HCT116 (cell line): ENCODE measurements around the gene NIN. TPM values are rescaled to one million over a fixed set of nuclear protein-coding genes. Genes with fewer than 3 reads are reported as not detected.

Source experiments
- ATAC-seq: fragments of 200-7000 bp; cut with Tn5 transposase; 2 replicates; pipeline ENCODE4 v1.9.1; 2020; ENCODE audit warnings: mild to moderate bottlenecking, moderate library complexity
- BruUV-seq: library from RNA; stranded (reverse); fragments of 400-500 nt; replicated peaks from 2 replicates; lab custom pipeline; 2021; lab: Mats Ljungman, UMichigan
- CTCF ChIA-PET: fragments of 300-600 bp; sonication (Branson Sonifier 250); formaldehyde crosslinking; loops from one replicate; lab custom pipeline; 2021; ENCODE audit warnings: antibody characterized with exemption; lab: Charles Lee
- POLR2A ChIA-PET: fragments of 300-600, 350-600 bp; sonication (Branson Sonifier 250); formaldehyde crosslinking; loops from one replicate; lab custom pipeline; 2021; ENCODE audit warnings: antibody characterized with exemption; lab: Charles Lee
- RAD21 ChIA-PET, 2 experiments: fragments of 300-600 bp; sonication (Branson Sonifier 250); formaldehyde crosslinking; loops; one replicate each; lab custom pipeline; 2023; ENCODE audit warnings: low total read pairs in 2 of 2; ENCODE audit not compliant: uncharacterized antibody in 2 of 2, unreplicated experiment in 2 of 2, low non-redundant PET in 1 of 2; lab: Charles Lee
- DNase-seq: peaks from one replicate; pipeline ENCODE4 v3.0.0-alpha.2; 2010; ENCODE audit warnings: low read depth, low spot score
- H2AFZ ChIP-seq: fragments of 200-600 bp; shearing (Covaris generic), sonication (generic); 2 replicates; pipeline ENCODE4 v1.6.1; 2017; ENCODE audit warnings: low read depth, mixed run types, mixed read lengths, antibody characterized with exemption, low read length; ENCODE audit not compliant: poor library complexity, severe bottlenecking
- H3K27ac ChIP-seq: 2 replicates; pipeline ENCODE4 v1.5.1; 2012; ENCODE audit warnings: low read depth, low read length
- H3K27me3 ChIP-seq: fragments of 200-600 bp; sonication (generic); 2 replicates; pipeline ENCODE4 v1.6.1; 2016; ENCODE audit warnings: mixed run types, low read length, mixed read lengths; ENCODE audit not compliant: insufficient read depth
- H3K36me3 ChIP-seq, 2 experiments: fragments of 200-500 bp in 1 of 2; fragments of 200-600 bp in 1 of 2; sonication (Bioruptor generic) in 1 of 2; sonication (generic) in 1 of 2; 2 replicates each; pipeline versions ENCODE4 v1.5.1 to v1.6.1; 2014 to 2016; ENCODE audit warnings: low read length in 2 of 2, inconsistent platforms in 1 of 2, mixed read lengths in 1 of 2, mixed run types in 1 of 2; ENCODE audit not compliant: insufficient read depth in 2 of 2, control insufficient read depth in 1 of 2
- H3K4me1 ChIP-seq, 2 experiments: fragments of 200-600 bp in 1 of 2; sonication (generic) in 1 of 2; 2 replicates each; pipeline versions ENCODE4 v1.5.1 to v1.6.1; 2012 to 2017; ENCODE audit warnings: low read length in 2 of 2, inconsistent platforms in 1 of 2, mild to moderate bottlenecking in 1 of 2, mixed read lengths in 1 of 2, mixed run types in 1 of 2, moderate library complexity in 1 of 2; ENCODE audit not compliant: insufficient read depth in 2 of 2, control insufficient read depth in 1 of 2
- H3K4me2 ChIP-seq: fragments of 200-600 bp; sonication (generic); 2 replicates; pipeline ENCODE4 v1.6.1; 2017; ENCODE audit warnings: mixed run types, low read length, mixed read lengths
- H3K4me3 ChIP-seq, 2 experiments: fragments of 200-600 bp in 1 of 2; sonication (generic) in 1 of 2; replicated peaks in 1 of 2; 2 replicates each; pipeline ENCODE4 v1.5.1; 2011 to 2016; ENCODE audit warnings: low read length in 2 of 2, control low read depth in 1 of 2, low read depth in 1 of 2, mild to moderate bottlenecking in 1 of 2, mixed read lengths in 1 of 2, mixed run types in 1 of 2
- H3K79me2 ChIP-seq: fragments of 200-600 bp; sonication (generic); 2 replicates; pipeline ENCODE4 v1.6.1; 2017; ENCODE audit warnings: mild to moderate bottlenecking, mixed run types, low read length, moderate library complexity, mixed read lengths; ENCODE audit not compliant: insufficient read depth
- H3K9ac ChIP-seq: fragments of 200-600 bp; sonication (generic); 2 replicates; pipeline ENCODE4 v1.6.1; 2016; ENCODE audit warnings: low read length, mixed read lengths
- H3K9me2 ChIP-seq: fragments of 200-600 bp; sonication (generic), shearing (Covaris generic); 2 replicates; pipeline ENCODE4 v1.6.1; 2017; ENCODE audit warnings: mixed run types, mild to moderate bottlenecking, moderate library complexity; ENCODE audit not compliant: insufficient read depth
- H3K9me3 ChIP-seq, 2 experiments: fragments of 200-500 bp in 1 of 2; fragments of 200-600 bp in 1 of 2; sonication (Bioruptor generic) in 1 of 2; sonication (generic) in 1 of 2; 2 replicates each; pipeline ENCODE4 v1.6.1; 2014 to 2017; ENCODE audit warnings: low read length in 2 of 2, mixed read lengths in 2 of 2, inconsistent platforms in 1 of 2, low read depth in 1 of 2, mild to moderate bottlenecking in 1 of 2, mixed run types in 1 of 2, moderate library complexity in 1 of 2; ENCODE audit not compliant: control insufficient read depth in 1 of 2, insufficient read depth in 1 of 2
- H4K20me1 ChIP-seq: fragments of 200-600 bp; sonication (generic), shearing (Covaris generic); 2 replicates; pipeline ENCODE4 v1.6.1; 2017; ENCODE audit warnings: mixed run types, mild to moderate bottlenecking, moderate library complexity; ENCODE audit not compliant: insufficient read depth
- CEBPB ChIP-seq: IDR thresholded peaks from 2 replicates; pipeline ENCODE4 v1.6.1; 2012; ENCODE audit warnings: low read depth
- ELF1 ChIP-seq: IDR thresholded peaks from 2 replicates; pipeline ENCODE4 v1.6.1; 2012; ENCODE audit warnings: low read depth, borderline replicate concordance
- EZH2phosphoT487 ChIP-seq: fragments of 200-600 bp; IDR thresholded peaks from 2 replicates; pipeline ENCODE4 v1.6.1; 2018; ENCODE audit warnings: antibody characterized with exemption, borderline replicate concordance
- FOSL1 ChIP-seq: IDR thresholded peaks from 2 replicates; pipeline ENCODE4 v1.6.1; 2012; ENCODE audit warnings: low read depth
- JUND ChIP-seq: IDR thresholded peaks from 2 replicates; pipeline ENCODE4 v1.6.1; 2012
- MAX ChIP-seq: IDR thresholded peaks from 2 replicates; pipeline ENCODE4 v1.6.1; 2012
- POLR2AphosphoS5 ChIP-seq: IDR thresholded peaks from 2 replicates; pipeline ENCODE4 v1.6.1; 2011; ENCODE audit warnings: mild to moderate bottlenecking, low read depth, low read length, moderate library complexity
- RAD21 ChIP-seq: IDR thresholded peaks from 2 replicates; pipeline ENCODE4 v1.6.1; 2012; ENCODE audit warnings: low read depth, mild to moderate bottlenecking
- SIN3A ChIP-seq: IDR thresholded peaks from 2 replicates; pipeline ENCODE4 v1.6.1; 2012; ENCODE audit warnings: low read depth
- SP1 ChIP-seq: IDR thresholded peaks from 2 replicates; pipeline ENCODE4 v1.6.1; 2012; ENCODE audit warnings: low read depth
- SRF ChIP-seq: IDR thresholded peaks from 2 replicates; pipeline ENCODE4 v1.6.1; 2012; ENCODE audit warnings: low read depth
- TCF7L2 ChIP-seq: IDR thresholded peaks from 2 replicates; pipeline ENCODE4 v1.7.0; 2011; ENCODE audit warnings: borderline replicate concordance, inconsistent platforms; ENCODE audit not compliant: insufficient read depth, insufficient read length; ENCODE audit errors: extremely low read depth
- YY1 ChIP-seq: IDR thresholded peaks from 2 replicates; pipeline ENCODE4 v1.6.1; 2011; ENCODE audit warnings: low read length, low read depth, moderate library complexity, mild to moderate bottlenecking; ENCODE audit not compliant: insufficient replicate concordance; ENCODE audit errors: extremely low read depth
- ZFX ChIP-seq: fragments of 450-650 bp; IDR thresholded peaks from 2 replicates; pipeline ENCODE4 v1.6.1; 2017
- ZNF274 ChIP-seq: fragments of 200-500 bp; sonication (Bioruptor generic); IDR thresholded peaks from 2 replicates; pipeline ENCODE4 v1.6.1; 2014; ENCODE audit warnings: mild to moderate bottlenecking, low read depth, low read length, inconsistent platforms
- intact Hi-C: fragments of 100-400 bp; cut with micrococcal nuclease; formaldehyde crosslinking; loops from 2 replicates; pipeline ENCODE4 v1.10.0; 2022
- total RNA-seq: library from RNA; stranded (reverse); gene quantifications from one replicate; pipeline ENCODE4 v1.2.1, GENCODE V29; 2021; ENCODE audit not compliant: unreplicated experiment
- TF ChIP-seq, protein P1 (sequence below): IDR thresholded peaks from 2 replicates; pipeline ENCODE4 v1.6.1; 2011; ENCODE audit warnings: mild to moderate bottlenecking, low read length, moderate library complexity; ENCODE audit not compliant: insufficient replicate concordance; ENCODE audit errors: extremely low read depth

Gene NIN
- total RNA-seq, 1 experiment from 2014 or later, result 39.6 TPM

GRCh38 chr14:50704454-50705010 lies 126.4 kb downstream of the NIN start:
- intact Hi-C loops, result no loop called here
- no TSS peak for BruUV-seq
- TF ChIP-seq SIN3A (no peak), POLR2AphosphoS5 (no peak), EZH2phosphoT487 (no peak), YY1 (no peak), ELF1 (no peak), SRF (no peak), RAD21 (no peak), ZFX (no peak)
- TF ChIP-seq, all 23 proteins: peak for 0

DNA sequence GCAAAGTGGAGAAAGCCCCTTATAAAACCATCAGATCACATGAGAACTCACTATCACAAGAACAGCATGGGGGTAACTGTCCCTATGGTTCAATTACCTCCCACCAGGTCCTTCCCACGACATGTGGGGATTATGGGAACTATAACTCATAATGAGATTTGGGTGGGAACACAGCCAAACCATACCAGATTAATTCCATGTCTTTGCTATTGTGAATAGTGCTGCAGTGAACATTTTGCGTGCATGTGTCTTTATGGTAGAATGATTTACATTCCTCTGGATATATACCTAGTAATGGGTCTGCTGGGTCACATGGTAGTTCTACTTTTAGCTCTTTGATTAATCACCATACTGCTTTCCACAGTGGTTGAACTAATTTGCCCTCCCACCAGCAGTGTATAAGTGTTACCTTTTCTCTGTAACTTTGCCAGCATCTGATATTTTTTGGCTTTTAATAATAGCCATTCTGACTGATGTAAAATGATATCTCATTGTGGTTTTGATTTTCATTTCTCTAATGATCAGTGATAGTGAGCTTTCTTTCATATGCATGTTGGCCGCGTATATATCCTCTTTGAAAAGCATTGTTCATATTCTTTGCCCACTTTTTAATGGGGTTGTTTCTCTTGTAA lies 133.2 kb downstream of the NIN start:
- CTCF ChIA-PET, result no interaction called here
- intact Hi-C loops, result no loop called here
- POLR2A ChIA-PET, result no interaction called here
- no peaks in the 10 kb centered on the region for H3K9me2 ChIP-seq
- no peak overlapping the region for H3K9ac ChIP-seq
- H3K27me3 ChIP-seq, result no peaks in the 10 kb centered on the region
- ATAC-seq (no peak), DNase-seq (no peak)
- no peaks in the 10 kb centered on the region for H3K4me1 ChIP-seq
- no peak overlapping the region for H2AFZ ChIP-seq
- H3K4me2 ChIP-seq, result no peak overlapping the region
- BruUV-seq, result no TSS peak
- no peaks in the 10 kb centered on the region for H3K79me2 ChIP-seq
- no peaks in the 10 kb centered on the region for H4K20me1 ChIP-seq
- H3K27ac ChIP-seq, result no peak overlapping the region
- H3K36me3 ChIP-seq, result no peaks in the 10 kb centered on the region
- peaks cover 0 to 4% of the 10 kb centered on the region in 2 experiments; a peak in 1 of 4 replicates for H3K9me3 ChIP-seq
- RAD21 ChIA-PET, result no interaction called here
- H3K4me3 ChIP-seq, result no peak overlapping the region
- TF ChIP-seq, protein P1, sequence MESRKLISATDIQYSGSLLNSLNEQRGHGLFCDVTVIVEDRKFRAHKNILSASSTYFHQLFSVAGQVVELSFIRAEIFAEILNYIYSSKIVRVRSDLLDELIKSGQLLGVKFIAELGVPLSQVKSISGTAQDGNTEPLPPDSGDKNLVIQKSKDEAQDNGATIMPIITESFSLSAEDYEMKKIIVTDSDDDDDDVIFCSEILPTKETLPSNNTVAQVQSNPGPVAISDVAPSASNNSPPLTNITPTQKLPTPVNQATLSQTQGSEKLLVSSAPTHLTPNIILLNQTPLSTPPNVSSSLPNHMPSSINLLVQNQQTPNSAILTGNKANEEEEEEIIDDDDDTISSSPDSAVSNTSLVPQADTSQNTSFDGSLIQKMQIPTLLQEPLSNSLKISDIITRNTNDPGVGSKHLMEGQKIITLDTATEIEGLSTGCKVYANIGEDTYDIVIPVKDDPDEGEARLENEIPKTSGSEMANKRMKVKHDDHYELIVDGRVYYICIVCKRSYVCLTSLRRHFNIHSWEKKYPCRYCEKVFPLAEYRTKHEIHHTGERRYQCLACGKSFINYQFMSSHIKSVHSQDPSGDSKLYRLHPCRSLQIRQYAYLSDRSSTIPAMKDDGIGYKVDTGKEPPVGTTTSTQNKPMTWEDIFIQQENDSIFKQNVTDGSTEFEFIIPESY, result no peak
- TF ChIP-seq CEBPB (no peak), YY1 (no peak), SP1 (no peak), JUND (no peak), SIN3A (no peak), FOSL1 (no peak), TCF7L2 (no peak), EZH2phosphoT487 (no peak), SRF (no peak), ZNF274 (no peak), MAX (no peak), ELF1 (no peak)

More at GRCh38 chr14:50704454-50705010, 126.4 kb downstream of the NIN start:
- ChIA-PET POLR2A (no interaction called here), CTCF (interaction anchor here (1.6 kb wide), 1 partner anchor 10 kb away, joined by 5 read pairs; no protein-coding TSS in a partner anchor), RAD21 (no interaction called here)
- Histone ChIP-seq H3K4me3 (no peak overlapping the region), H3K79me2 (no peaks in the 10 kb centered on the region), H3K9me3 (no peaks in the 10 kb centered on the region), H2AFZ (no peak overlapping the region), H3K27ac (no peak overlapping the region), H3K4me1 (no peaks in the 10 kb centered on the region), H3K9ac (no peak overlapping the region), H3K4me2 (no peak overlapping the region), H3K27me3 (no peaks in the 10 kb centered on the region), H3K9me2 (no peaks in the 10 kb centered on the region), H3K36me3 (no peaks in the 10 kb centered on the region), H4K20me1 (no peaks in the 10 kb centered on the region)
- ATAC-seq (no peak), DNase-seq (no peak)
